HUES6 (cell line): Measurements from ENCODE around the gene MAB21L3.

Experiments used
- H3K27ac ChIP-seq: 2 replicates; pipeline ENCODE4 v1.7.0; 2013; ENCODE audit warnings: low read depth, mild to moderate bottlenecking, low read length, inconsistent platforms
- H3K27me3 ChIP-seq: 2 replicates; pipeline ENCODE4 v1.6.1; 2013; ENCODE audit warnings: low read length; ENCODE audit not compliant: control insufficient read depth, insufficient read depth
- H3K36me3 ChIP-seq: 2 replicates; pipeline ENCODE4 v1.6.1; 2013; ENCODE audit warnings: low read length; ENCODE audit not compliant: control insufficient read depth, insufficient read depth
- H3K4me1 ChIP-seq: 2 replicates; pipeline ENCODE4 v1.6.1; 2013; ENCODE audit warnings: low read length; ENCODE audit not compliant: control insufficient read depth, insufficient read depth
- H3K4me3 ChIP-seq: 2 replicates; pipeline ENCODE4 v1.5.1; 2013; ENCODE audit warnings: low read depth, low read length
- H3K9ac ChIP-seq: one replicate; pipeline ENCODE4 v1.6.1; 2013; ENCODE audit warnings: mild to moderate bottlenecking, low read length
- H3K9me3 ChIP-seq: 2 replicates; pipeline ENCODE4 v1.6.1; 2013; ENCODE audit warnings: low read depth, low read length; ENCODE audit not compliant: control insufficient read depth, insufficient read depth

Gene MAB21L3

GRCh38 chr1:116154536-116154935 lies 43.3 kb downstream of the MAB21L3 start:
- no peak overlapping the region for H3K9ac ChIP-seq
- no peak overlapping the region for H3K4me3 ChIP-seq
- H3K36me3 ChIP-seq, result no peaks in the 10 kb centered on the region
- H3K9me3 ChIP-seq, result no peaks in the 10 kb centered on the region
- peaks cover 12% of the 10 kb centered on the region for H3K27me3 ChIP-seq
- no peak overlapping the region for H3K27ac ChIP-seq
- H3K4me1 ChIP-seq, result peaks cover 4% of the 10 kb centered on the region

GRCh38 chr1:116157096-116157495 lies 45.9 kb downstream of the MAB21L3 start:
- no peaks in the 10 kb centered on the region; the same call in 1 of the 2 replicates for H3K4me1 ChIP-seq
- peaks cover 2% of the 10 kb centered on the region; the same call in 1 of the 2 replicates for H3K27me3 ChIP-seq
- no peaks in the 10 kb centered on the region for H3K9me3 ChIP-seq
- no peaks in the 10 kb centered on the region for H3K36me3 ChIP-seq
- H3K4me3 ChIP-seq, result no peak overlapping the region
- H3K9ac ChIP-seq, result no peak overlapping the region
- H3K27ac ChIP-seq, result no peak overlapping the region

GRCh38 chr1:116159177-116159576 lies 48.0 kb downstream of the MAB21L3 start:
- no peak overlapping the region for H3K4me3 ChIP-seq
- no peaks in the 10 kb centered on the region for H3K36me3 ChIP-seq
- H3K9ac ChIP-seq, result no peak overlapping the region
- H3K4me1 ChIP-seq, result peaks cover 5% of the 10 kb centered on the region; the same call in 1 of the 2 replicates
- H3K27me3 ChIP-seq, result no peaks in the 10 kb centered on the region; the same call in 1 of the 2 replicates
- no peak overlapping the region for H3K27ac ChIP-seq
- no peaks in the 10 kb centered on the region for H3K9me3 ChIP-seq

GRCh38 chr1:116159611-116160010 lies 48.4 kb downstream of the MAB21L3 start:
- no peak overlapping the region for H3K4me3 ChIP-seq
- H3K36me3 ChIP-seq, result no peaks in the 10 kb centered on the region
- no peaks in the 10 kb centered on the region; the same call in 1 of the 2 replicates for H3K27me3 ChIP-seq
- H3K9me3 ChIP-seq, result no peaks in the 10 kb centered on the region
- no peak overlapping the region for H3K9ac ChIP-seq
- peaks cover 6% of the 10 kb centered on the region; the same call in 1 of the 2 replicates for H3K4me1 ChIP-seq
- H3K27ac ChIP-seq, result no peak overlapping the region

GRCh38 chr1:116161390-116161789 lies 50.2 kb downstream of the MAB21L3 start:
- Histone ChIP-seq H3K4me1 (peaks cover 6% of the 10 kb centered on the region; the same call in 1 of the 2 replicates), H3K27ac (no peak overlapping the region), H3K36me3 (no peaks in the 10 kb centered on the region), H3K4me3 (no peak overlapping the region), H3K9me3 (no peaks in the 10 kb centered on the region), H3K27me3 (no peaks in the 10 kb centered on the region; the same call in 1 of the 2 replicates), H3K9ac (no peak overlapping the region)

- Histone ChIP-seq H3K27me3 (peaks cover 4% of the 10 kb centered on the region), H3K9me3 (no peaks in the 10 kb centered on the region), H3K4me3 (no peak overlapping the region), H3K36me3 (no peaks in the 10 kb centered on the region), H3K27ac (no peak overlapping the region), H3K4me1 (peaks cover 6% of the 10 kb centered on the region; the same call in 1 of the 2 replicates), H3K9ac (no peak overlapping the region)
These were observed 50.7 kb downstream of the MAB21L3 start for GRCh38 chr1:116161877-116162390.

GRCh38 chr1:116163533-116163932 lies 52.3 kb downstream of the MAB21L3 start:
- Histone ChIP-seq H3K9ac (no peak overlapping the region), H3K27me3 (peaks cover 16% of the 10 kb centered on the region), H3K4me3 (no peak overlapping the region), H3K27ac (no peak overlapping the region), H3K4me1 (peaks cover 14% of the 10 kb centered on the region), H3K9me3 (no peaks in the 10 kb centered on the region), H3K36me3 (no peaks in the 10 kb centered on the region)

- Histone ChIP-seq H3K4me1 (peaks cover 17% of the 10 kb centered on the region), H3K4me3 (no peak overlapping the region), H3K27me3 (peaks cover 23% of the 10 kb centered on the region), H3K36me3 (no peaks in the 10 kb centered on the region), H3K9me3 (no peaks in the 10 kb centered on the region), H3K27ac (no peak overlapping the region), H3K9ac (no peak overlapping the region)
These were observed 53.0 kb downstream of the MAB21L3 start for GRCh38 chr1:116164150-116164549.

- no peak overlapping the region for H3K9ac ChIP-seq
- no peak overlapping the region for H3K27ac ChIP-seq
- H3K36me3 ChIP-seq, result no peaks in the 10 kb centered on the region
- peaks cover 28% of the 10 kb centered on the region for H3K27me3 ChIP-seq
- no peak overlapping the region for H3K4me3 ChIP-seq
- H3K4me1 ChIP-seq, result peaks cover 17% of the 10 kb centered on the region
- H3K9me3 ChIP-seq, result no peaks in the 10 kb centered on the region
These were observed 53.6 kb downstream of the MAB21L3 start for GRCh38 chr1:116164604-116165368.

GRCh38 chr1:116165572-116165971 lies 54.4 kb downstream of the MAB21L3 start:
- Histone ChIP-seq H3K27me3 (peaks cover 28% of the 10 kb centered on the region), H3K4me3 (no peak overlapping the region), H3K9me3 (no peaks in the 10 kb centered on the region), H3K36me3 (no peaks in the 10 kb centered on the region), H3K9ac (no peak overlapping the region), H3K4me1 (peaks cover 17% of the 10 kb centered on the region), H3K27ac (no peak overlapping the region)

- H3K4me3 ChIP-seq, result no peak overlapping the region
- H3K4me1 ChIP-seq, result peaks cover 17% of the 10 kb centered on the region
- H3K27me3 ChIP-seq, result peaks cover 28% of the 10 kb centered on the region
- no peaks in the 10 kb centered on the region for H3K9me3 ChIP-seq
- H3K9ac ChIP-seq, result no peak overlapping the region
- no peaks in the 10 kb centered on the region for H3K36me3 ChIP-seq
- H3K27ac ChIP-seq, result no peak overlapping the region
These were observed 54.9 kb downstream of the MAB21L3 start for GRCh38 chr1:116166011-116166571.
